ENCODE results near the gene ANO7.

ANO7 gene

GRCh38 chr2:241199897-241200821 lies 11.7 kb downstream of the ANO7 start:
- no peak overlapping the region for H3K4me3 ChIP-seq (ENCODE audit: control insufficient read depth, low read depth, low read length)
- no peak for TF ChIP-seq CTCF (IDR thresholded peaks at IDR 0.05; ENCODE audit: control insufficient read depth, insufficient read depth, low read depth, low read length, missing control alignments)
- DNase-seq (ENCODE audit: low read depth), result no peak

- no peak for DNase-seq (ENCODE audit: low read depth)
- no peak for TF ChIP-seq CTCF (IDR thresholded peaks at IDR 0.05; ENCODE audit: control insufficient read depth, insufficient read depth, low read depth, low read length, missing control alignments)
- no peak overlapping the region for H3K4me3 ChIP-seq (ENCODE audit: control insufficient read depth, low read depth, low read length)
These were observed 12.4 kb downstream of the ANO7 start for GRCh38 chr2:241200822-241201395.

DNA sequence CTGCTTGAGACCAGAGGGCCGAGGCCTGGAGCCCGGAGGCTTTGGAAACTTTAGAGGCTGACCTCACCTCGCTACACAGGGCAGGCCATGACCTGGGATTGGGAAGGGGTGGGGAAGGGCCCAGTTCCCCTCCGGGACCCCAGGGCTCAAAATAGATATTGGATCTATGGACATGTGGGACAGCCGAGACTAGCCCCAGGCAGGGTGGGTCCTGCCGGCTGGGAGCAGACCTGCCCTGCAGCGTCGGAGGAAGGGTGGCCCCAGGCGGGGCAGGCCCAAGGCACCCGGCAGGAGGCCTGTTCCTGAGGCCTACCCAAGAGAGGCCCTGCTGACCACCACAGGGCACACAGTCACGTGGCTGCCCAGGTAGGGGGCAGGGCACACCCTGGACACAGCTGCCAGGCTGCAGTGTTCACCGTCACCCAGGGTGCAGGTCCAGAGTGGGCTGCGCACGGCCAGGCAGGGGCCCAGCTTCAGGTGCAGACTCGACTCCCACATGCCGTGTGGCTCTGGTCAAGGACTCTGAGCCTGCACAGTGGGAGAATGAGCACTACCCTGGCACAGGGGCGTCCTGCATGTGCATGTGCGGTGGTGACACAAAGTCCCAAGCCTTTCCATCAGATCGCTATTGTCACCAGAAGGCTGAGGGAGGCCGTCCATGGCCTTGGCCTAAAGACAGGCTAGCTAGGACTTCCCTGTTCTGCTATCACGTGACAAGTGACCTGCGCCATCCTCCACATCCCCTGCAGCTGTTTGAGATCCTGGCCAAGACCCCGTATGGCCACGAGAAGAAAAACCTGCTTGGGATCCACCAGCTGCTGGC lies 13.2 kb downstream of the ANO7 start:
- H3K4me3 ChIP-seq (ENCODE audit: control insufficient read depth, low read depth, low read length), result no peak overlapping the region
- no peak for TF ChIP-seq CTCF (IDR thresholded peaks at IDR 0.05; ENCODE audit: control insufficient read depth, insufficient read depth, low read depth, low read length, missing control alignments)
- DNase-seq (ENCODE audit: low read depth), result no peak

- no peak for TF ChIP-seq CTCF (IDR thresholded peaks at IDR 0.05; ENCODE audit: control insufficient read depth, insufficient read depth, low read depth, low read length, missing control alignments)
- no peak for DNase-seq (ENCODE audit: low read depth)
- H3K4me3 ChIP-seq (ENCODE audit: control insufficient read depth, low read depth, low read length), result no peak overlapping the region
These were observed 13.8 kb downstream of the ANO7 start for GRCh38 chr2:241202268-241202585.

DNA sequence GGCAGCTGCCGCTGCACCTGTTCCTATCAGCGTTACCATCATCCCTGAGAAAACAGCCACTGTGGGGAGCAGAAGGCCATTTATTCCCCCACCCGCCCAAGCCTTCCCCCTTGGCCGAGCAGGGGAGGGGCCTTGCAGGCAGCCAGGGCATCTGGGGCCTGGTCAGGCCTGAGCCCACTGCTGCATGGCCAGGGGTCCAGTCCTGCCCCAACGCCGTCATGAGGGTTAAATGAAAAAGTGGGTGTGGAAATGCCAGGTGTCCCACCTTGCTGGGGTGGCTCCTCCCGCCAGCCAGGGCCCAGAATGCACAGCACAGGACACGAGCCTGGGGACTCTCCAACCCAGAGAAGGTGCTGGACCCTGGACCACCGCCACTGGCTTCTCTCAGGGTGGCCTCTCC lies 14.2 kb downstream of the ANO7 start:
- no peak for TF ChIP-seq CTCF (IDR thresholded peaks at IDR 0.05; ENCODE audit: control insufficient read depth, insufficient read depth, low read depth, low read length, missing control alignments)
- DNase-seq (ENCODE audit: low read depth), result no peak
- no peak overlapping the region for H3K4me3 ChIP-seq (ENCODE audit: control insufficient read depth, low read depth, low read length)

DNA sequence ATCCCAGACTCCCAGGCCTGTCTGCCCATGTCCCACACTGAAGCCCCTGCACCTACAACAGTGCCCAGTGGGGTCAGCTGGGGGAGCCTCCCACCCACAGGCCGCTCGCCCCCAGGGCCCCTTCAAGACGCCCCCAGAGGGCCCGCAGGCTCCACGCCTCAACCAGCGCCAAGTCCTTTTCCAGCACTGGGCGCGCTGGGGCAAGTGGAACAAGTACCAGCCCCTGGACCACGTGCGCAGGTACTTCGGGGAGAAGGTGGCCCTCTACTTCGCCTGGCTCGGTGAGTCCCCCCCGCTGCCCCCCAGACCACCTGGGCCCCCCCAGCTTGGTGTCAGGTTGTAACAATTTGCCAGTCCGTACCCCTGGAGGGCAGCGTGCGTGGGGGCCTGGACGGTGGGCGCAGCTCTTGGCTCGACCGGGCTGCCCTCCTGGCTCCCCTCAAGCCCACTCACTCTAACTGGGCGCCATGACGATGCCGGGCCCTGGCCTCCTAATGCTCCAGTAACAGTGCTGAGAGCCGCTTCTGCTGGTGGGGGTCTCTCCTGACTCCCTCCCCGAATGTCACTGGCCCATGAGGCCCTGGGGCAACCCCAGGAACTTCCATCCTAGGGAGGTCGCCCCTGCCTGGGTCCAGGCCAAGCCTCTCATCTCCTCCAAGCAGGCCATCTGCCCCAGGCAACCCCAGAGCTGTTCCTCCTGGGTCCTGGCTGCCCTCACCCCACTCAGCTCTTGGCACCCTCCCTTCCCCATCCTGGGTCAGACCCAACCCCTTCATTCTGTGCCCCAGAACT lies 14.9 kb downstream of the ANO7 start:
- H3K4me3 ChIP-seq (ENCODE audit: control insufficient read depth, low read depth, low read length), result no peak overlapping the region
- DNase-seq (ENCODE audit: low read depth), result no peak
- no peak for TF ChIP-seq CTCF (IDR thresholded peaks at IDR 0.05; ENCODE audit: control insufficient read depth, insufficient read depth, low read depth, low read length, missing control alignments)
